WTC11 (cell line): ENCODE results near the gene CCDC3. TPM values are rescaled to one million over a fixed set of nuclear protein-coding genes. Genes with fewer than 3 reads are reported as not detected.

Experiments
- ATAC-seq: fragments of 200-7000 bp; cut with Tn5 transposase; 2 replicates; pipeline ENCODE4 v1.10.0; 2021; ENCODE audit warnings: mild to moderate bottlenecking, moderate library complexity
- CTCF ChIA-PET: fragments of 300-600 bp; sonication (Branson Sonifier 250); formaldehyde crosslinking; loops from one replicate; lab custom pipeline; 2021; ENCODE audit warnings: antibody characterized with exemption; lab: Charles Lee
- POLR2A ChIA-PET: fragments of 350-600 bp; sonication (Branson Sonifier 250); formaldehyde crosslinking; loops from one replicate; lab custom pipeline; 2021; ENCODE audit warnings: antibody characterized with exemption; lab: Charles Lee
- DNase-seq: peaks from one replicate; pipeline ENCODE4 v3.0.0; 2021; ENCODE audit warnings: low spot score
- H3K27ac Mint-ChIP-seq: 2 replicates; pipeline ENCODE4 v1.8.0; 2021; ENCODE audit warnings: mixed read lengths
- H3K27me3 Mint-ChIP-seq: 2 replicates; pipeline ENCODE4 v1.8.0; 2021; ENCODE audit warnings: low read depth, mild to moderate bottlenecking, moderate library complexity, mixed read lengths
- H3K36me3 Mint-ChIP-seq: 2 replicates; pipeline ENCODE4 v1.8.0; 2021; ENCODE audit warnings: mixed read lengths
- H3K4me1 Mint-ChIP-seq: 2 replicates; pipeline ENCODE4 v1.8.0; 2022; ENCODE audit warnings: mixed read lengths
- H3K4me3 Mint-ChIP-seq: 2 replicates; pipeline ENCODE4 v1.8.0; 2021; ENCODE audit warnings: mild to moderate bottlenecking, moderate library complexity, mixed read lengths
- H3K9me3 Mint-ChIP-seq: 2 replicates; pipeline ENCODE4 v1.8.0; 2021; ENCODE audit warnings: mixed read lengths
- ATF1 ChIP-seq: sonication (generic); formaldehyde crosslinking; IDR thresholded peaks from 2 replicates; pipeline ENCODE4 v1.8.1; 2023; ENCODE audit warnings: mild to moderate bottlenecking, moderate library complexity, missing genetic modification reagents
- CBFB ChIP-seq: sonication (generic); formaldehyde crosslinking; IDR thresholded peaks from 2 replicates; pipeline ENCODE4 v1.8.1; 2022; ENCODE audit warnings: mild to moderate bottlenecking, low read depth, missing genetic modification reagents
- FOXJ3 ChIP-seq: sonication (generic); formaldehyde crosslinking; IDR thresholded peaks from 2 replicates; pipeline ENCODE4 v1.9.0; 2021; ENCODE audit warnings: missing genetic modification reagents, mild to moderate bottlenecking, borderline replicate concordance
- FOXK1 ChIP-seq: sonication (generic); formaldehyde crosslinking; IDR thresholded peaks from 2 replicates; pipeline ENCODE4 v1.8.0; 2022; ENCODE audit warnings: mild to moderate bottlenecking, moderate library complexity, missing genetic modification reagents
- FOXP1 ChIP-seq: sonication (generic); formaldehyde crosslinking; IDR thresholded peaks from 2 replicates; pipeline ENCODE4 v1.8.0; 2022; ENCODE audit warnings: missing genetic modification reagents, mild to moderate bottlenecking, moderate library complexity, borderline replicate concordance
- GRHL2 ChIP-seq: fragments of 250-450 bp; sonication (Bioruptor Pico); IDR thresholded peaks from 2 replicates; pipeline ENCODE4 v1.8.0; 2022; ENCODE audit warnings: mild to moderate bottlenecking, moderate library complexity; ENCODE audit not compliant: insufficient replicate concordance, severe bottlenecking
- MXD4 ChIP-seq: fragments of 250-450 bp; sonication (Bioruptor Pico); IDR thresholded peaks from 2 replicates; pipeline ENCODE4 v1.8.0; 2021; ENCODE audit warnings: mild to moderate bottlenecking, moderate library complexity, borderline replicate concordance
- MYBL2 ChIP-seq: sonication (generic); formaldehyde crosslinking; IDR thresholded peaks from 2 replicates; pipeline ENCODE4 v1.8.1; 2023; ENCODE audit warnings: mild to moderate bottlenecking, moderate library complexity, missing genetic modification reagents
- NFE2L1 ChIP-seq: sonication (generic); formaldehyde crosslinking; IDR thresholded peaks from 2 replicates; pipeline ENCODE4 v1.8.1; 2023; ENCODE audit warnings: missing genetic modification reagents
- NR1H2 ChIP-seq: sonication (generic); formaldehyde crosslinking; IDR thresholded peaks from 2 replicates; pipeline ENCODE4 v1.9.0; 2021; ENCODE audit warnings: mild to moderate bottlenecking, moderate library complexity, missing genetic modification reagents
- NR2C2 ChIP-seq: sonication (generic); formaldehyde crosslinking; IDR thresholded peaks from 2 replicates; pipeline ENCODE4 v1.8.0; 2022; ENCODE audit warnings: mild to moderate bottlenecking, missing genetic modification reagents
- NR3C1 ChIP-seq: sonication (generic); formaldehyde crosslinking; conservative IDR thresholded peaks from 2 replicates; pipeline ENCODE4 v1.8.1; 2023; ENCODE audit warnings: low read depth, mild to moderate bottlenecking, missing genetic modification reagents
- SOX15 ChIP-seq: fragments of 250-450 bp; sonication (Bioruptor Pico); IDR thresholded peaks from 2 replicates; pipeline ENCODE4 v1.9.0; 2021; ENCODE audit warnings: mild to moderate bottlenecking
- ZBTB21 ChIP-seq: sonication (generic); formaldehyde crosslinking; IDR thresholded peaks from 2 replicates; pipeline ENCODE4 v1.8.1; 2023; ENCODE audit warnings: mild to moderate bottlenecking, missing genetic modification reagents, borderline replicate concordance
- ZNF121 ChIP-seq: sonication (generic); formaldehyde crosslinking; IDR thresholded peaks from 2 replicates; pipeline ENCODE4 v1.8.0; 2023; ENCODE audit warnings: missing genetic modification reagents
- ZNF263 ChIP-seq: sonication (generic); formaldehyde crosslinking; IDR thresholded peaks from 2 replicates; pipeline ENCODE4 v1.8.1; 2022; ENCODE audit warnings: low read depth, mild to moderate bottlenecking, moderate library complexity, missing genetic modification reagents
- ZNF317 ChIP-seq: sonication (generic); formaldehyde crosslinking; IDR thresholded peaks from 2 replicates; pipeline ENCODE4 v1.8.1; 2023; ENCODE audit warnings: low read depth, mild to moderate bottlenecking, moderate library complexity, missing genetic modification reagents, borderline replicate concordance
- ZNF671 ChIP-seq: fragments of 250-450 bp; sonication (Bioruptor Pico); IDR thresholded peaks from 2 replicates; pipeline ENCODE4 v1.8.0; 2021; ENCODE audit warnings: mild to moderate bottlenecking
- total RNA-seq: library from RNA; stranded (reverse); gene quantifications from 3 replicates; pipeline ENCODE4 v1.2.3, GENCODE V29; 2021
- TF ChIP-seq, protein P1 (sequence below): sonication (generic); formaldehyde crosslinking; IDR thresholded peaks from 2 replicates; pipeline ENCODE4 v1.8.0; 2022; ENCODE audit warnings: mild to moderate bottlenecking, missing genetic modification reagents
- TF ChIP-seq, protein P2 (sequence below): sonication (generic); formaldehyde crosslinking; IDR thresholded peaks from 2 replicates; pipeline ENCODE4 v1.8.0; 2022; ENCODE audit warnings: mild to moderate bottlenecking, missing genetic modification reagents
- TF ChIP-seq, protein P3 (sequence below): sonication (generic); formaldehyde crosslinking; IDR thresholded peaks from 2 replicates; pipeline ENCODE4 v1.8.1; 2022; ENCODE audit warnings: mild to moderate bottlenecking, missing genetic modification reagents, moderate library complexity, borderline replicate concordance
- TF ChIP-seq, protein P4 (sequence below): sonication (generic); formaldehyde crosslinking; IDR thresholded peaks from 2 replicates; pipeline ENCODE4 v1.8.0; 2023; ENCODE audit warnings: missing genetic modification reagents
- TF ChIP-seq, protein P5 (sequence below): sonication (generic); formaldehyde crosslinking; IDR thresholded peaks from 2 replicates; pipeline ENCODE4 v1.8.1; 2023; ENCODE audit warnings: mild to moderate bottlenecking, missing genetic modification reagents, moderate library complexity
- TF ChIP-seq, protein P6 (sequence below): sonication (generic); formaldehyde crosslinking; IDR thresholded peaks from 2 replicates; pipeline ENCODE4 v1.8.0; 2023; ENCODE audit warnings: missing genetic modification reagents, mild to moderate bottlenecking, borderline replicate concordance

Gene CCDC3
- total RNA-seq, 1 experiment from 2014 or later: 3.5 TPM

DNA sequence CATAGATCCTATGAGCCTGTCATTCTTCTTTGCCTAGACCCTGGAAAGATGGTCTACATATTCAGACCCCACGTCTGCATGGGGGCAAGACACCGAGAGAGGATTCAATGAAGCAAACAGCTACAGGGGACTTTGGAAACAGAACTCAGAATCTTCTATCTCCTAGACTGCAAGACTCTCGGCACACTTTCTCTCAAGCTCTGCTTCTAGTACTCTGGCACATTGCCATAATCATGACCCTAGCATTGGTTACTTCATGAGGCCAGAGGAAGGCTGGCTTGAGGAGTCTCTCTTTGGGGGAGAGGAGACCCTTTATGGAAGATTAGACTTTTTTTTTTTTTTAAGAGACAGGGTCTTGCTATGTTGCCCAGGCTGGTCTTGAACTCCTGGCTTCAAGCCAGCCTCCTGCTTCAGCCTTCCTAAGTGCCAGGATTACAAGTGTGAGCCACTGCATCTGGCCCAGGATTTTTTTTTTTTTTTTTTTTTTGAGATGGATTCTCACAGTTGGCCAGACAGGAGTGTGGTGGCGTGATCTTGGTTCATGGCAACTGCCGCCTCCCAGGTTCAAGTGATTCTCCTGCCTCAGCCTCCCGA, 20.7 kb downstream of the CCDC3 start:
- ChIA-PET CTCF (no interaction called here), POLR2A (no interaction called here)
- ATAC-seq (no peak), DNase-seq (no peak)
- no peak overlapping the region for H3K4me3 Mint-ChIP-seq
- no peaks in the 10 kb centered on the region for H3K27me3 Mint-ChIP-seq
- peaks cover 13% of the 10 kb centered on the region for H3K9me3 Mint-ChIP-seq
- TF ChIP-seq, protein P1, sequence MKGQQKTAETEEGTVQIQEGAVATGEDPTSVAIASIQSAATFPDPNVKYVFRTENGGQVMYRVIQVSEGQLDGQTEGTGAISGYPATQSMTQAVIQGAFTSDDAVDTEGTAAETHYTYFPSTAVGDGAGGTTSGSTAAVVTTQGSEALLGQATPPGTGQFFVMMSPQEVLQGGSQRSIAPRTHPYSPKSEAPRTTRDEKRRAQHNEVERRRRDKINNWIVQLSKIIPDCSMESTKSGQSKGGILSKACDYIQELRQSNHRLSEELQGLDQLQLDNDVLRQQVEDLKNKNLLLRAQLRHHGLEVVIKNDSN: no peak
- TF ChIP-seq MXD4 (CRISPR knock-in tag) (no peak), ZBTB21 (CRISPR knock-in tag) (no peak), NR2C2 (CRISPR knock-in tag) (no peak)
- H3K4me1 Mint-ChIP-seq: no peaks in the 10 kb centered on the region
- no peaks in the 10 kb centered on the region for H3K36me3 Mint-ChIP-seq
- H3K27ac Mint-ChIP-seq: no peak overlapping the region

DNA sequence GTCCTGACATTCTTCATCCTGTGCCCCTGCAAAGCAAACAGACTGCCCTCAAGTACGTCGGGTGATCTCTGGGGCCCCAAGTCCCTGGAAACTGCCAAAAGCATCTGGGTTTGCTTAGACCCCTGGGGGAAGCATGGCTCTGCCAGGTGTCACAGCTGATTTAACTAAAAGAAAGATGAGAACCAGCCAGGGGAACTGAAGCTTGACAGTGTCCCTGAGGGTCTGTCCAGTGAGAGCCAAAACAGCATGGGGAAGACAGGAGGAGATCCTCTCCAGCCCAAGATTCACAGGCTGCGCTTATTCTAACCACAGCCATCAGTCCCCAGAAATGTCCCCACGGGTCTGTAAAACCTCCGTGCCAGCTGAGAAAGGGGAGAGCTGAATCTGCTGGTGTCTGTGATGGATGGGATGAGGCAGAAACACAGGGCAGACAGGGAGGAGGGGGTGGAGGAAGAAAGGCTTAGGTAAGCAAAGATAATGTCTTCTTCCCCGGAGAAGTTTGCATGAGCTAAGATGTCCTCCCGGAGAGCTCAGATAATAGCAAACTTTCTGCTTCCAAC, 21.3 kb downstream of the CCDC3 start:
- DNase-seq (no peak), ATAC-seq (no peak)
- Mint-ChIP-seq H3K27me3 (no peaks in the 10 kb centered on the region), H3K27ac (no peak overlapping the region), H3K4me3 (no peak overlapping the region), H3K36me3 (no peaks in the 10 kb centered on the region), H3K9me3 (peaks cover 10% of the 10 kb centered on the region), H3K4me1 (peaks cover 3% of the 10 kb centered on the region)
- CTCF ChIA-PET: no interaction called here
- TF ChIP-seq ZNF121 (CRISPR knock-in tag) (no peak), NR3C1 (CRISPR knock-in tag) (no peak), NFE2L1 (no peak), FOXK1 (CRISPR knock-in tag) (no peak), MYBL2 (CRISPR knock-in tag) (no peak), ATF1 (CRISPR knock-in tag) (no peak), SOX15 (no peak), FOXP1 (no peak), ZNF263 (CRISPR knock-in tag) (no peak)
- TF ChIP-seq, protein P2, sequence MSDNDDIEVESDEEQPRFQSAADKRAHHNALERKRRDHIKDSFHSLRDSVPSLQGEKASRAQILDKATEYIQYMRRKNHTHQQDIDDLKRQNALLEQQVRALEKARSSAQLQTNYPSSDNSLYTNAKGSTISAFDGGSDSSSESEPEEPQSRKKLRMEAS: no peak
- TF ChIP-seq, protein P3, sequence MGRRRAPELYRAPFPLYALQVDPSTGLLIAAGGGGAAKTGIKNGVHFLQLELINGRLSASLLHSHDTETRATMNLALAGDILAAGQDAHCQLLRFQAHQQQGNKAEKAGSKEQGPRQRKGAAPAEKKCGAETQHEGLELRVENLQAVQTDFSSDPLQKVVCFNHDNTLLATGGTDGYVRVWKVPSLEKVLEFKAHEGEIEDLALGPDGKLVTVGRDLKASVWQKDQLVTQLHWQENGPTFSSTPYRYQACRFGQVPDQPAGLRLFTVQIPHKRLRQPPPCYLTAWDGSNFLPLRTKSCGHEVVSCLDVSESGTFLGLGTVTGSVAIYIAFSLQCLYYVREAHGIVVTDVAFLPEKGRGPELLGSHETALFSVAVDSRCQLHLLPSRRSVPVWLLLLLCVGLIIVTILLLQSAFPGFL (CRISPR knock-in tag): no peak
- TF ChIP-seq, protein P4, sequence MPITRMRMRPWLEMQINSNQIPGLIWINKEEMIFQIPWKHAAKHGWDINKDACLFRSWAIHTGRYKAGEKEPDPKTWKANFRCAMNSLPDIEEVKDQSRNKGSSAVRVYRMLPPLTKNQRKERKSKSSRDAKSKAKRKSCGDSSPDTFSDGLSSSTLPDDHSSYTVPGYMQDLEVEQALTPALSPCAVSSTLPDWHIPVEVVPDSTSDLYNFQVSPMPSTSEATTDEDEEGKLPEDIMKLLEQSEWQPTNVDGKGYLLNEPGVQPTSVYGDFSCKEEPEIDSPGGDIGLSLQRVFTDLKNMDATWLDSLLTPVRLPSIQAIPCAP (CRISPR knock-in tag): no peak
- TF ChIP-seq, protein P5, sequence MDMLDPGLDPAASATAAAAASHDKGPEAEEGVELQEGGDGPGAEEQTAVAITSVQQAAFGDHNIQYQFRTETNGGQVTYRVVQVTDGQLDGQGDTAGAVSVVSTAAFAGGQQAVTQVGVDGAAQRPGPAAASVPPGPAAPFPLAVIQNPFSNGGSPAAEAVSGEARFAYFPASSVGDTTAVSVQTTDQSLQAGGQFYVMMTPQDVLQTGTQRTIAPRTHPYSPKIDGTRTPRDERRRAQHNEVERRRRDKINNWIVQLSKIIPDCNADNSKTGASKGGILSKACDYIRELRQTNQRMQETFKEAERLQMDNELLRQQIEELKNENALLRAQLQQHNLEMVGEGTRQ: no peak
- POLR2A ChIA-PET: interaction anchor here (0.5 kb wide), 1 partner anchor 92 kb away, joined by 3 read pairs; no protein-coding TSS in a partner anchor

DNA sequence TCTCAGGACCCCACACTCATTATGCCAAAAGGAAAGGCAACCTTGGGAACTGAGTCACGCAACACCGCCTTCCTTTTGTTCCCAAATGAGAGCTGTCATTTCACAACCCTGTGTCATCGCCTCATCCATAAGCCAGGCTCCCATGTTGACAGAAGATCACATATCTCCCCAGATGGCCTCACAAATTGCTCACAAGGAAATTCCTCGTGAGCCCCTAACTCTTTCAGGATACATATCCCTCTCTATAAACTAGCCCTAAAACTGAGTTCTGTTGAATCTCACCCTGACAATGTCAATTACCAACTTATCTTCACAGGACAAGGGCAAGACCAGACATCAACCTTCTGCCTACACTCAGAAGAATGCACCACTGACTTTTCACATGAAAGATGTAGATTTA, 22.6 kb downstream of the CCDC3 start:
- no peak overlapping the region for H3K27ac Mint-ChIP-seq
- ATAC-seq (no peak), DNase-seq (no peak)
- ChIA-PET CTCF (no interaction called here), POLR2A (no interaction called here)
- no peaks in the 10 kb centered on the region for H3K9me3 Mint-ChIP-seq
- no peaks in the 10 kb centered on the region for H3K27me3 Mint-ChIP-seq
- H3K36me3 Mint-ChIP-seq: no peaks in the 10 kb centered on the region
- H3K4me1 Mint-ChIP-seq: peaks cover 6% of the 10 kb centered on the region
- no peak overlapping the region for H3K4me3 Mint-ChIP-seq
- TF ChIP-seq CBFB (CRISPR knock-in tag): no peak
- no peak for TF ChIP-seq FOXJ3 (CRISPR knock-in tag)
- TF ChIP-seq, protein P5: no peak
- no peak for TF ChIP-seq ZNF671 (CRISPR knock-in tag)
- no peak for TF ChIP-seq ZBTB21 (CRISPR knock-in tag)
- TF ChIP-seq NR1H2: no peak
- TF ChIP-seq, protein P6, sequence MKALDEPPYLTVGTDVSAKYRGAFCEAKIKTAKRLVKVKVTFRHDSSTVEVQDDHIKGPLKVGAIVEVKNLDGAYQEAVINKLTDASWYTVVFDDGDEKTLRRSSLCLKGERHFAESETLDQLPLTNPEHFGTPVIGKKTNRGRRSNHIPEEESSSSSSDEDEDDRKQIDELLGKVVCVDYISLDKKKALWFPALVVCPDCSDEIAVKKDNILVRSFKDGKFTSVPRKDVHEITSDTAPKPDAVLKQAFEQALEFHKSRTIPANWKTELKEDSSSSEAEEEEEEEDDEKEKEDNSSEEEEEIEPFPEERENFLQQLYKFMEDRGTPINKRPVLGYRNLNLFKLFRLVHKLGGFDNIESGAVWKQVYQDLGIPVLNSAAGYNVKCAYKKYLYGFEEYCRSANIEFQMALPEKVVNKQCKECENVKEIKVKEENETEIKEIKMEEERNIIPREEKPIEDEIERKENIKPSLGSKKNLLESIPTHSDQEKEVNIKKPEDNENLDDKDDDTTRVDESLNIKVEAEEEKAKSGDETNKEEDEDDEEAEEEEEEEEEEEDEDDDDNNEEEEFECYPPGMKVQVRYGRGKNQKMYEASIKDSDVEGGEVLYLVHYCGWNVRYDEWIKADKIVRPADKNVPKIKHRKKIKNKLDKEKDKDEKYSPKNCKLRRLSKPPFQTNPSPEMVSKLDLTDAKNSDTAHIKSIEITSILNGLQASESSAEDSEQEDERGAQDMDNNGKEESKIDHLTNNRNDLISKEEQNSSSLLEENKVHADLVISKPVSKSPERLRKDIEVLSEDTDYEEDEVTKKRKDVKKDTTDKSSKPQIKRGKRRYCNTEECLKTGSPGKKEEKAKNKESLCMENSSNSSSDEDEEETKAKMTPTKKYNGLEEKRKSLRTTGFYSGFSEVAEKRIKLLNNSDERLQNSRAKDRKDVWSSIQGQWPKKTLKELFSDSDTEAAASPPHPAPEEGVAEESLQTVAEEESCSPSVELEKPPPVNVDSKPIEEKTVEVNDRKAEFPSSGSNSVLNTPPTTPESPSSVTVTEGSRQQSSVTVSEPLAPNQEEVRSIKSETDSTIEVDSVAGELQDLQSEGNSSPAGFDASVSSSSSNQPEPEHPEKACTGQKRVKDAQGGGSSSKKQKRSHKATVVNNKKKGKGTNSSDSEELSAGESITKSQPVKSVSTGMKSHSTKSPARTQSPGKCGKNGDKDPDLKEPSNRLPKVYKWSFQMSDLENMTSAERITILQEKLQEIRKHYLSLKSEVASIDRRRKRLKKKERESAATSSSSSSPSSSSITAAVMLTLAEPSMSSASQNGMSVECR: no peak
- TF ChIP-seq MXD4 (CRISPR knock-in tag): no peak
- no peak for TF ChIP-seq SOX15
- no peak for TF ChIP-seq ZNF317 (CRISPR knock-in tag)
- no peak for TF ChIP-seq GRHL2 (CRISPR knock-in tag)
